GM12864 (cell line): ENCODE measurements around the gene FXN.

ENCODE experiments used
- DNase-seq: peaks from one replicate; pipeline ENCODE4 v3.0.0-alpha.2; 2011; ENCODE audit warnings: low read depth
- H3K4me3 ChIP-seq: 2 replicates; pipeline ENCODE4 v1.5.1; 2011; ENCODE audit warnings: mild to moderate bottlenecking, low read depth, low read length, control low read depth
- TF ChIP-seq, protein P1 (sequence below): IDR thresholded peaks from 2 replicates; pipeline ENCODE4 v1.5.1; 2011; ENCODE audit warnings: low read depth, mild to moderate bottlenecking, moderate library complexity, low read length, control low read depth, inconsistent platforms; ENCODE audit errors: missing control alignments

The FXN gene

DNA sequence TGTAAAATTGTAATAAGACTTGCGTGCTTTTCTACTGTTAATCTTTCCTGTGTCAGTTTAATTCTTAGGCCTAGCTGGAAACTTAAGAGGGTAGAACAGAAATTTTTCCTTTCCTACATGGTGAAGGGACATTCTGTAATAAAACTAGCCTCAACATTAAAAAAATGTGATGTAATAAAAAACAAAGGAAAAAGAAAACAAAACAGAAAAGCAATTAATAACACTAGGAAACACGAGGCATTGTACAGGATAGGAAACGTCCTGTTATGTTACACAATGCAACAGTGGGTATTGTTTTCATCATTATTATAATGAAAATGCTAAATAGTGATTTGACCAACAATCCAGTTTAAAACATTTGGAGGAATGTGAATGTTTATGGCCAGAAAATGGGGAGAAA, 47.8 kb downstream of the FXN start:
- no peak for DNase-seq
- TF ChIP-seq, protein P1, sequence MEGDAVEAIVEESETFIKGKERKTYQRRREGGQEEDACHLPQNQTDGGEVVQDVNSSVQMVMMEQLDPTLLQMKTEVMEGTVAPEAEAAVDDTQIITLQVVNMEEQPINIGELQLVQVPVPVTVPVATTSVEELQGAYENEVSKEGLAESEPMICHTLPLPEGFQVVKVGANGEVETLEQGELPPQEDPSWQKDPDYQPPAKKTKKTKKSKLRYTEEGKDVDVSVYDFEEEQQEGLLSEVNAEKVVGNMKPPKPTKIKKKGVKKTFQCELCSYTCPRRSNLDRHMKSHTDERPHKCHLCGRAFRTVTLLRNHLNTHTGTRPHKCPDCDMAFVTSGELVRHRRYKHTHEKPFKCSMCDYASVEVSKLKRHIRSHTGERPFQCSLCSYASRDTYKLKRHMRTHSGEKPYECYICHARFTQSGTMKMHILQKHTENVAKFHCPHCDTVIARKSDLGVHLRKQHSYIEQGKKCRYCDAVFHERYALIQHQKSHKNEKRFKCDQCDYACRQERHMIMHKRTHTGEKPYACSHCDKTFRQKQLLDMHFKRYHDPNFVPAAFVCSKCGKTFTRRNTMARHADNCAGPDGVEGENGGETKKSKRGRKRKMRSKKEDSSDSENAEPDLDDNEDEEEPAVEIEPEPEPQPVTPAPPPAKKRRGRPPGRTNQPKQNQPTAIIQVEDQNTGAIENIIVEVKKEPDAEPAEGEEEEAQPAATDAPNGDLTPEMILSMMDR: no peak

DNA sequence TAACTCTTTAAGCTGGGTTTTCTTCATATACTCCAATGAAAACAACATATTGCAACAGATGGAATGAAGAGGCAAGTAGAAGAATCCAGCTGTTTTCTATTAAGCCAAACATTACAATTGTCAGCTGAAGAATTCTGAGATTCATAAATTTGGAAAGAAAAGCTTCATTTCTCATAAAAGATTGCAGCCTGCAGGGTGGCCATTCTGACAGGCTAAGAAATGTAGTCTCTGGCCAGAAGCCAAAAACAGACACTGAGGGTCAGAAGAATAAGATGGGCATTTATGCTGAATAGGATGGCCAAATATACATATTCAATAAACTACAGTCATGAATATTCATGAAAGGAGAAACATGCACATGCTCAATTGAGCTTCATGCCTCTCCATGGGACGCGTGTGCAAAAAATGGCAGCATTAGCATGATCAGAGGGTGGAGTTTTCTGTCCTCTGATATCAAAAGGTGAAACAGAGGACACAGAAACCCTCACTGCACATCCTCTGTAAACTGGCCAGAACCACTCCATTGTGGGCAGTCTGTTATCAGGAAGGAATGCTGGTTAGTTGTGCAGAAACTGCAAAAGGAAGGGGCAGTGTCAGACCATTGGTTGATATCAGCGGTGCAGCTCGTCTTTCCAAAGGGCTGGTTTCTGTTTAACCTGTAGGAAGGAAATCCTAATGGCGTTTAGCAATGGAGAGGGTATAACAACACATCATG, 50.2 kb downstream of the FXN start:
- DNase-seq: no peak
- TF ChIP-seq, protein P1: no peak
- no peak overlapping the region for H3K4me3 ChIP-seq

More for the DNA sequence above, 47.8 kb downstream of the FXN start:
- H3K4me3 ChIP-seq: no peak overlapping the region

DNA sequence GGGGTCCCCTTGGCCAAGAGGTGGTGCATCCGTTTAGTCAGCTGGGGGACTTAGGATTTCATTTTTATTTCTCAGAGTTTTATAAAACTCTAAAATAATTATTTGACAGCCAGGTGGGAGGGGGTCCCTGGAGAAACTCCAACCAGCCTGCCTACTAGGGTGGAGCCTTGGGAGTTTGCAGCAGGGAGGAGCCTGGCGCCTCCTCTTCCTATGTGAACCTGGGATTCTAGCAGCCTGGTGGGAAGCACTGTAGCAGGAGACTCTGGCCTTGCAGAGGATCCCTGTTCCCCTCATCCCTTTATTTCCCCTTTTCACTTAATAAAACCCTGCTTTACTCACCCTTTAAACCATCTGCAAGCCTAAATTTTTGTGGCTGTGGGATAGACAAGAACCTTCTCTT, 50.8 kb downstream of the FXN start:
- no peak for DNase-seq
- TF ChIP-seq, protein P1: no peak
- H3K4me3 ChIP-seq: no peak overlapping the region

DNA sequence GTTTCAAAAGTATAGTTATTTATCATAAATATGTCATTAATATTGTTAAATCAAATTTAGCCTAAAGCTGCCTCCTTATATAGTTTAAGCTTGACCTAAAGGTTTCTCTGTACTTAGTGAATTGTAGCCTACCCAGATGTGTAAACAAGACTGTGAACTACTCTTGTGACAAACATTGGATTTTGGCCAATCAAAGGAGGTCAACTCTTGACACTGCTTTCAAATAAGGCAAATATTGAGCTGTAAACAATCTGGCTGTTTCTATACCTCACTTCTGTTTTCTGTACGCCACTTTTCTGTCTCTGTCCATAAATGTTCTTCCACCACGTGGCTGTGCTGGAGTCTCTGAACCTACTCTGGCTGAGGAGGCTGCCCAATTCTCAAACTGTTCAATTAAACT, 51.2 kb downstream of the FXN start:
- TF ChIP-seq, protein P1: no peak
- H3K4me3 ChIP-seq: no peak overlapping the region
- DNase-seq: no peak

DNA sequence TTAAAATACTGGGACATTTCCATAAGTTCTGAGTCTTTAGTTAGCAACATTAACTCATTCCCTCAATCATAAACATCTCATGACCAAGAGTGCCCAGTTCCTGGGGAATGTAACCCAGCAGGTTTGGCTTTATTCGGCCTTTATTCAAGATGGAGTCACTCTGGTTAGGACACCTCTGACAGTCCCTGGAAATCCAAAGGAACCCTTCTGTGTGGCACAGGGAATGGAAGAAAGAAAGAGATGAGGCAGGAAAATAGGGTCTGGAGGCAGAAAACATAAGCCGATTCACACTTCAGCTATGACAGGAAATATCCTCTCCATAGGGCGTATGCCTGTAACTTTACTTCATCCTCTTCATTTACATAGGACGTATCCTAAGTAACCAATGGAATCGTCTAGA, 53.5 kb downstream of the FXN start:
- H3K4me3 ChIP-seq: no peak overlapping the region
- no peak for DNase-seq
- TF ChIP-seq, protein P1: no peak

DNA sequence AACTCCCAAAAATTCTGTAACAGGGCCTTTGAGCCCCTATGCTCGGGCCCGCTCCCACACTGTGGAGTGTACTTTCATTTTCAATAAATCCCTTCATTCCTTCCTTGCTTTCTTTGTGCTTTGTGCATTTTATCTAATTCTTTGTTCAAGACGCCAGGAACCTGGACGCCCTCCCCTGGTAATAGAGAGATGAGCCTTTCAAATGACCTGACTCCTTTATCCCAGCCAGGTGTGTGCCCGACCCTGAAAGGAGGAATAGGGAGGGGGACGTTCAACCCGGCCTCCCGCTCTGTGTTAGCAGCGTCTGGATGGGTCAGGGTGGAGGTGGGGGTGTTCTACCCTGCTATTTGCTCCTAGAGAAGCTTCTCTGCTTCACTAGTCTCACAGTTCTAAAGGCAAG, 53.9 kb downstream of the FXN start:
- DNase-seq: no peak
- no peak overlapping the region for H3K4me3 ChIP-seq
- TF ChIP-seq, protein P1: no peak

DNA sequence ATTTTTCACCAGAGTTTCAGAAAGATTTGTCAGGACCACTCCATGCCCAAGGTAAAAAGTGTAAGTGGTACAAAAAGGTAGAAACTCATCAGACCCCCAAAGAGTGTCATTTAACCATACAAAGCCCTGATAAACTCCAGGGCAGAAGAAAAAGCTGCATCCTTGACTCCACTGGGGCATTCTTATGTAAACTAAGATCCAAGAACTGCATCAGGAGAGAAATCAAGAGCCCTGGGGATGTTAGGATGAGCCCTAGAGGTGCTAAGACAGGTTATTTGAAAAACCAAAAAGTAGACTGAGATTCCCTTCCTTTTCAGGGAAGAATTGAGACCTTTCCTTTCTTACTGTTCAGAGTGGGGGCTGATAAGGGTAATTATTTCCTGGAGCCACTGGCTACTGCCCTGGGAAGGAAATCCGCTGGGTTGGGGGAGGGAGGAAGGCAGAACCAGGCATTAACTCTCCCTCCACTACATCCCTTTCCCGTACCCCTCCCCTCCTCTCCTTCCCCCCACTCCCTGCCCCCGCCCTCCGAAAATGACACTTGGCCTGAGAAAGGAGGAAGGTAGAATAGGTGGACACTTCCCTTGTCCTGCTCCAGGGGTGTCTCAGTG, 54.7 kb downstream of the FXN start:
- no peak overlapping the region for H3K4me3 ChIP-seq
- TF ChIP-seq, protein P1: no peak
- no peak for DNase-seq
